GM23248 (cell line): ENCODE results near the gene C1QL3. TPM values are rescaled to one million over a fixed set of nuclear protein-coding genes. Genes with fewer than 3 reads are reported as not detected.

Source experiments
- DNase-seq: peaks from one replicate; pipeline ENCODE4 v3.0.0-alpha.2; 2015
- H2AFZ ChIP-seq: fragments of 200-600 bp; sonication (generic); 2 replicates; pipeline ENCODE4 v1.6.1; 2016; ENCODE audit warnings: antibody characterized with exemption
- H3F3A ChIP-seq: fragments of 200-600 bp; sonication (generic); 2 replicates; pipeline ENCODE4 v1.6.1; 2016; ENCODE audit warnings: mild to moderate bottlenecking, antibody characterized with exemption, mixed run types; ENCODE audit not compliant: insufficient read depth
- H3K27ac ChIP-seq: fragments of 200-600 bp; sonication (generic); 2 replicates; pipeline ENCODE4 v1.5.1; 2016; ENCODE audit warnings: mild to moderate bottlenecking
- H3K27me3 ChIP-seq: fragments of 200-600 bp; sonication (generic); replicated peaks from 2 replicates; pipeline ENCODE4 v1.6.1; 2016; ENCODE audit warnings: mild to moderate bottlenecking; ENCODE audit not compliant: insufficient read depth
- H3K36me3 ChIP-seq: fragments of 200-600 bp; sonication (generic); 2 replicates; pipeline ENCODE4 v1.6.1; 2016; ENCODE audit warnings: low read depth, mild to moderate bottlenecking
- H3K4me1 ChIP-seq: fragments of 200-600 bp; sonication (generic); 2 replicates; pipeline ENCODE4 v1.6.1; 2016; ENCODE audit warnings: mild to moderate bottlenecking; ENCODE audit not compliant: insufficient read depth
- H3K4me2 ChIP-seq: fragments of 200-600 bp; sonication (generic); one replicate; pipeline ENCODE4 v1.6.1; 2016; ENCODE audit warnings: mild to moderate bottlenecking; ENCODE audit not compliant: unreplicated experiment
- H3K4me3 ChIP-seq: fragments of 200-600 bp; sonication (generic); 2 replicates; pipeline ENCODE4 v1.5.1; 2016; ENCODE audit warnings: mild to moderate bottlenecking
- H3K79me2 ChIP-seq: fragments of 200-600 bp; sonication (generic); 2 replicates; pipeline ENCODE4 v1.6.1; 2016; ENCODE audit warnings: mild to moderate bottlenecking; ENCODE audit not compliant: insufficient read depth
- H3K9ac ChIP-seq: fragments of 200-600 bp; sonication (generic); 2 replicates; pipeline ENCODE4 v1.6.1; 2016; ENCODE audit warnings: mild to moderate bottlenecking
- H3K9me2 ChIP-seq: fragments of 200-600 bp; sonication (generic); 2 replicates; pipeline ENCODE4 v1.6.1; 2016; ENCODE audit warnings: mixed run types, mild to moderate bottlenecking, moderate library complexity; ENCODE audit not compliant: insufficient read depth
- H3K9me3 ChIP-seq: fragments of 200-600 bp; sonication (generic); one replicate; pipeline ENCODE4 v1.6.1; 2017; ENCODE audit warnings: low read depth
- H4K20me1 ChIP-seq: fragments of 200-600 bp; sonication (generic); 2 replicates; pipeline ENCODE4 v1.6.0; 2016; ENCODE audit not compliant: insufficient read depth
- EZH2 ChIP-seq: fragments of 200-600 bp; sonication (generic); IDR thresholded peaks from 2 replicates; pipeline ENCODE4 v1.6.1; 2018; ENCODE audit warnings: antibody characterized with exemption, mild to moderate bottlenecking; ENCODE audit not compliant: insufficient read depth, poor library complexity, severe bottlenecking
- EZH2phosphoT487 ChIP-seq: fragments of 200-600 bp; sonication (generic); IDR thresholded peaks from 2 replicates; pipeline ENCODE4 v1.6.1; 2018; ENCODE audit warnings: antibody characterized with exemption, moderate library complexity, mild to moderate bottlenecking, low read depth; ENCODE audit not compliant: insufficient read depth
- WGBS, 2 experiments: methylation state at CpG; one replicate each; pipeline ENCODE4 v1.1.6; 2015 to 2017; ENCODE audit warnings: low lambda C conversion rate in 2 of 2, low coverage in 1 of 2; ENCODE audit errors: missing lambda C conversion rate in 2 of 2; 5-methylcytosine and 5-hydroxymethylcytosine counted together
- in situ Hi-C: fragments of 300-500 bp; cut with MboI; formaldehyde crosslinking; loops from 2 replicates; pipeline ENCODE4 v1.15.0; 2020
- polyA plus RNA-seq: library from polyadenylated mRNA; unstranded; fragments of >200 nt; fragmentation: Nextera tagmentation; extraction: Ambion mirVana; gene quantifications from 2 replicates; pipeline ENCODE4 v1.2.1, GENCODE V29; 2016
- total RNA-seq: library from RNA; depleted of rRNA; stranded (reverse); fragments of >200 nt; shearing (Covaris generic); gene quantifications from 2 replicates; pipeline ENCODE4 v1.2.3, GENCODE V29; 2014

C1QL3 gene
- total and polyA plus RNA-seq, 2 experiments from 2014 or later: 0.38 TPM; not detected in 1

DNA sequence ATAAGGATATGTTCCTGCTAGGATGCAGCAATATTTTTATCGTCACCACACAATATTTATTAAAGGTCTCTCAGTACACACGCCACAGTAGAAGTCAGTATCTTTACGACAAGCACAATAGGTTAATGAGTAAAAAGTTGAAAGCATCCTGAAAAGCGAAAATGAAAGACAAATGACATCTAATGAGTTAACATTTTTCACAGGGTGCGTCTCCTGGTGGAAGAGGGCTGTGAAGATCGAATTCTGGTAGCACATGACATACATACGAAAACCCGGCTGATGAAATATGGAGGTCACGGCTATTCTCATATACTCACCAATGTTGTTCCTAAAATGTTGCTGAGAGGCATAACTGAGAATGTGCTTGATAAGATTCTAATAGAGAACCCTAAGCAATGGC, 10.8 kb downstream of the C1QL3 start:
- no peak overlapping the region for H3K4me3 ChIP-seq
- no peaks in the 10 kb centered on the region for H4K20me1 ChIP-seq
- H3K9me2 ChIP-seq: no peaks in the 10 kb centered on the region
- no peaks in the 10 kb centered on the region for H3K79me2 ChIP-seq
- H3K27ac ChIP-seq: no peak overlapping the region
- no peak overlapping the region for H2AFZ ChIP-seq
- in situ Hi-C loops: no loop called here
- no peak for TF ChIP-seq EZH2
- no peak for TF ChIP-seq EZH2phosphoT487
- 0 out of 2 replicates have a peak, but pooled peaks cover 7% of the 10 kb centered on the region for H3K4me1 ChIP-seq
- H3K4me2 ChIP-seq: no peak overlapping the region
- no peaks in the 10 kb centered on the region; the same call in 1 of the 2 replicates for H3F3A ChIP-seq
- no peaks in the 10 kb centered on the region for H3K27me3 ChIP-seq
- H3K9me3 ChIP-seq: no peaks in the 10 kb centered on the region
- no peak overlapping the region for H3K9ac ChIP-seq
- 90 to 91% methylated on average over 9 of the region's 9 CpGs for WGBS, 2 experiments
- H3K36me3 ChIP-seq: no peaks in the 10 kb centered on the region
- DNase-seq: no peak

DNA sequence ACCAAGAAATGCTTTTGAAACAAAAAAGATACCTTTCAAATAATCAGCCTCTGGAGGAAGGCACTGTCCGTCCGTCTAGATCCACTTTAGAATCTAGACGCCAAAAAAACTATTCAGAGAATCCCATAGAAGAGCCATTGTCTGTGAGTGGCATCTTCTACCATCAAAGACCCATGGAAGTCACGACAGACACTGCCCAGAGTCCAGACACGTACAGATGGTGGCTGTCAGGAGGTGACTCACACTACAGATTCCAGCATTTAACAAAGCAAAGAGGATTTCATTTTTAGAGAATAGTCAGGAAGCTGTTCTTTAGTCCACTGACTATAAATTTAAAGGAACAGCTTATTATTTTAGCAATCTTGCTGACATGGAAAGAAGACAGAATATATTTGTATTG, 11.7 kb downstream of the C1QL3 start:
- Histone ChIP-seq H3K79me2 (no peaks in the 10 kb centered on the region), H3K9ac (no peak overlapping the region), H3K9me2 (no peaks in the 10 kb centered on the region), H2AFZ (0 out of 2 replicates have a peak overlapping the region, but pooled peaks have one; percentile 3), H3K4me1 (0 out of 2 replicates have a peak, but pooled peaks cover 7% of the 10 kb centered on the region), H3F3A (no peaks in the 10 kb centered on the region; the same call in 1 of the 2 replicates), H4K20me1 (no peaks in the 10 kb centered on the region), H3K27me3 (no peaks in the 10 kb centered on the region), H3K9me3 (no peaks in the 10 kb centered on the region), H3K4me2 (no peak overlapping the region), H3K27ac (no peak overlapping the region), H3K4me3 (no peak overlapping the region), H3K36me3 (no peaks in the 10 kb centered on the region)
- in situ Hi-C loops: no loop called here
- WGBS, 2 experiments: 65 to 70% methylated on average over 5 of the region's 5 CpGs
- TF ChIP-seq EZH2phosphoT487: no peak
- no peak for TF ChIP-seq EZH2
- DNase-seq: peak; percentile 32

DNA sequence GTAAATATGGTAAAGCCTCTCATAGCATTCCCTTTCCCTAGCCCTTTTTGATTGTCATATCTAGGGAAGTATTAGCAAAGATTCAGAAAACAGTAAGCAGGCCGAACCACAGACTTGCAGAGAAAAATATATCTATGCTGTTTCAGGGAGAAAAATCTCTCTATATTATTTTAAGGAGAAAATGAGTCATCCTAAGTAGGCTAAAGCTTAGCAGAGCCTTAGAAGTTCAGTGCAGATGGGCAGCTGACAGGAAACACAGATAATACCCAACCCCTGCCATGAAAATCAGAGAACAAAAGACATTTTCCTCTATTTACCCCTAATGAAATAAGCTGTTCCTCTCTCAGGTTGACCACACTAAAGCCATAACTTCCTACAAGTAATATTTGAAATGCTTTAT, 16.5 kb downstream of the C1QL3 start:
- no peak overlapping the region for H3K4me2 ChIP-seq

DNA sequence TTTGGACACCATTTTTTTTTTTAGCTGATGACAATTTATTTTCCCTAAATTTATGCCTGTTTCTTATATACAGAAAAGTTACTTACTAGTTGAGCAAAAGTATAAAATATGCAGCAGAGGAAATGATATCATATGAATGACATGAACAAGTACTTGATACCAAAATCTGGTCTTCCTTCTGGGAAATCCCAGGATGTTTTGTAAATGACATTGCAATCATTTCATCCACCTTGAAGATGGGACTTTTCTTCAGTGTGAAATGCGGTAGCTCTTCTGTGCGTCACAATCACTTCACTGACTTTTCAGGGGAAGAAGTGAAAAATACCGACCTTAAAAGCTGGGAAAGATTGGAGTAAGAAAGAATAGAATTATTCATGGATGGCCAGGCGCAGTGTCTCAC, 23.8 kb downstream of the C1QL3 start:
- no peaks in the 10 kb centered on the region for H3F3A ChIP-seq
- no peaks in the 10 kb centered on the region for H3K9me3 ChIP-seq
- in situ Hi-C loops: no loop called here
- H3K4me2 ChIP-seq: no peak overlapping the region
- no peaks in the 10 kb centered on the region for H3K36me3 ChIP-seq
- H3K27ac ChIP-seq: no peak overlapping the region
- H4K20me1 ChIP-seq: no peaks in the 10 kb centered on the region
- no peak overlapping the region for H3K9ac ChIP-seq
- H3K4me3 ChIP-seq: no peak overlapping the region
- DNase-seq: no peak
- no peak overlapping the region for H2AFZ ChIP-seq
- H3K4me1 ChIP-seq: peaks cover 3% of the 10 kb centered on the region; the same call in 1 of the 2 replicates
- TF ChIP-seq EZH2phosphoT487 (no peak), EZH2 (no peak)
- WGBS, 2 experiments: 85 to 90% methylated on average over 4 of the region's 4 CpGs
- no peaks in the 10 kb centered on the region for H3K27me3 ChIP-seq
- H3K79me2 ChIP-seq: no peaks in the 10 kb centered on the region
- H3K9me2 ChIP-seq: no peaks in the 10 kb centered on the region

More for the DNA sequence above, 16.5 kb downstream of the C1QL3 start:
- H3K4me3 ChIP-seq: no peak overlapping the region
- H3K9ac ChIP-seq: no peak overlapping the region
- in situ Hi-C loops: no loop called here
- no peaks in the 10 kb centered on the region for H3K27me3 ChIP-seq
- H3K9me2 ChIP-seq: no peaks in the 10 kb centered on the region
- no peak overlapping the region for H2AFZ ChIP-seq
- H3F3A ChIP-seq: no peaks in the 10 kb centered on the region; the same call in 1 of the 2 replicates
- 0 out of 2 replicates have a peak, but pooled peaks cover 5% of the 10 kb centered on the region for H3K4me1 ChIP-seq
- WGBS, 2 experiments: 85% methylated on average over 1 of the region's 1 CpG
- H3K27ac ChIP-seq: no peak overlapping the region
- TF ChIP-seq EZH2 (no peak), EZH2phosphoT487 (no peak)
- no peaks in the 10 kb centered on the region for H3K9me3 ChIP-seq
- H3K79me2 ChIP-seq: no peaks in the 10 kb centered on the region
- H3K36me3 ChIP-seq: no peaks in the 10 kb centered on the region
- no peak for DNase-seq
- no peaks in the 10 kb centered on the region for H4K20me1 ChIP-seq
